Astrocyte (in vitro differentiated cells and primary cell): ENCODE data around the gene NPHP4. TPM values are rescaled to one million over a fixed set of nuclear protein-coding genes. Genes with fewer than 3 reads are reported as not detected.

Experiments
- DNase-seq: peaks from one replicate; pipeline ENCODE4 v3.0.0-alpha.2; 2010; ENCODE audit warnings: low read depth
- FAIRE-seq: peaks from 2 replicates; lab custom pipeline; 2011; peaks lifted over from hg19 to GRCh38; lab: Jason Lieb, UNC
- H2AFZ ChIP-seq: 2 replicates; pipeline ENCODE4 v1.6.0; 2012; ENCODE audit warnings: low read depth, low read length, inconsistent platforms
- H3K27ac ChIP-seq: 2 replicates; pipeline ENCODE4 v1.5.1; 2011; ENCODE audit warnings: low read depth, low read length, inconsistent platforms
- H3K27me3 ChIP-seq: 2 replicates; pipeline ENCODE4 v1.6.0; 2011; ENCODE audit warnings: low read length, inconsistent platforms; ENCODE audit not compliant: insufficient read depth
- H3K36me3 ChIP-seq: 2 replicates; pipeline ENCODE4 v1.5.1; 2011; ENCODE audit warnings: low read length, inconsistent platforms; ENCODE audit not compliant: insufficient read depth
- H3K4me1 ChIP-seq: 2 replicates; pipeline ENCODE4 v1.5.1; 2011; ENCODE audit warnings: low read length, inconsistent platforms; ENCODE audit not compliant: insufficient read depth
- H3K4me2 ChIP-seq: 2 replicates; pipeline ENCODE4 v1.6.0; 2012; ENCODE audit warnings: low read length, inconsistent platforms
- H3K4me3 ChIP-seq: 2 replicates; pipeline ENCODE4 v1.5.1; 2011; ENCODE audit warnings: low read depth, mild to moderate bottlenecking, low read length, inconsistent platforms; ENCODE audit not compliant: insufficient read depth
- H3K79me2 ChIP-seq: 2 replicates; pipeline ENCODE4 v1.6.0; 2012; ENCODE audit warnings: mild to moderate bottlenecking, low read length, inconsistent platforms; ENCODE audit not compliant: insufficient read depth
- H3K9ac ChIP-seq: 2 replicates; pipeline ENCODE4 v1.6.0; 2012; ENCODE audit warnings: mild to moderate bottlenecking, low read length, inconsistent platforms
- H3K9me3 ChIP-seq: 2 replicates; pipeline ENCODE4 v1.5.1; 2012; ENCODE audit warnings: low read depth, mild to moderate bottlenecking, low read length, inconsistent platforms; ENCODE audit not compliant: insufficient read depth
- H4K20me1 ChIP-seq: 2 replicates; pipeline ENCODE4 v1.6.0; 2012; ENCODE audit warnings: low read length, inconsistent platforms; ENCODE audit not compliant: insufficient read depth
- H3K27ac Mint-ChIP-seq: one replicate; pipeline ENCODE4 v1.8.0; 2021; ENCODE audit warnings: mild to moderate bottlenecking, mixed read lengths; ENCODE audit not compliant: unreplicated experiment
- H3K27me3 Mint-ChIP-seq: one replicate; pipeline ENCODE4 v1.8.0; 2021; ENCODE audit warnings: low read depth, mixed read lengths; ENCODE audit not compliant: unreplicated experiment
- H3K36me3 Mint-ChIP-seq: one replicate; pipeline ENCODE4 v1.8.0; 2021; ENCODE audit warnings: low read depth, mixed read lengths; ENCODE audit not compliant: unreplicated experiment
- H3K4me1 Mint-ChIP-seq: one replicate; pipeline ENCODE4 v1.8.0; 2021; ENCODE audit warnings: low read depth, mixed read lengths; ENCODE audit not compliant: unreplicated experiment
- H3K4me3 Mint-ChIP-seq: one replicate; pipeline ENCODE4 v1.8.0; 2021; ENCODE audit warnings: mild to moderate bottlenecking, moderate library complexity, mixed read lengths; ENCODE audit not compliant: unreplicated experiment
- H3K9me3 Mint-ChIP-seq: one replicate; pipeline ENCODE4 v1.8.0; 2021; ENCODE audit warnings: mild to moderate bottlenecking, mixed read lengths; ENCODE audit not compliant: unreplicated experiment
- CTCF ChIP-seq: IDR thresholded peaks from 2 replicates; pipeline ENCODE4 v1.5.1; 2011; ENCODE audit warnings: low read depth, mild to moderate bottlenecking, inconsistent platforms, low read length, moderate library complexity; ENCODE audit not compliant: insufficient read depth
- EZH2 ChIP-seq: IDR thresholded peaks from 2 replicates; pipeline ENCODE4 v1.6.1; 2012; ENCODE audit warnings: mild to moderate bottlenecking, low read length, inconsistent platforms; ENCODE audit not compliant: insufficient read depth
- total RNA-seq: library from RNA; stranded (reverse); gene quantifications from 2 replicates; pipeline ENCODE4 v1.2.1, GENCODE V29; 2021

The NPHP4 gene
- total RNA-seq, 1 donor from 2014 or later: 8.4 TPM

GRCh38 chr1:5868931-5869500 lies 123.2 kb downstream of the NPHP4 start:
- no peak overlapping the region for H3K27ac Mint-ChIP-seq
- FAIRE-seq (no peak), DNase-seq (no peak)
- TF ChIP-seq CTCF (no peak), EZH2 (no peak)
- no peaks in the 10 kb centered on the region for H3K79me2 ChIP-seq
- no peak overlapping the region for H3K9ac ChIP-seq
- no peaks in the 10 kb centered on the region for H3K36me3 ChIP-seq
- no peaks in the 10 kb centered on the region for H3K27me3 ChIP-seq
- H3K36me3 Mint-ChIP-seq: peaks cover 9% of the 10 kb centered on the region
- H3K4me3 ChIP-seq: no peak overlapping the region
- no peak overlapping the region for H2AFZ ChIP-seq
- H3K4me1 ChIP-seq: no peaks in the 10 kb centered on the region
- H3K4me2 ChIP-seq: no peak overlapping the region
- H3K27me3 Mint-ChIP-seq: no peaks in the 10 kb centered on the region
- H3K4me3 Mint-ChIP-seq: no peak overlapping the region
- peaks cover 9% of the 10 kb centered on the region for H4K20me1 ChIP-seq
- H3K9me3 Mint-ChIP-seq: no peaks in the 10 kb centered on the region
- no peak overlapping the region for H3K27ac ChIP-seq
- peaks cover 6% of the 10 kb centered on the region for H3K9me3 ChIP-seq
- no peaks in the 10 kb centered on the region for H3K4me1 Mint-ChIP-seq

- TF ChIP-seq EZH2 (no peak), CTCF (no peak)
- DNase-seq: no peak
- H3K79me2 ChIP-seq: no peaks in the 10 kb centered on the region
- H3K4me1 ChIP-seq: no peaks in the 10 kb centered on the region
- H2AFZ ChIP-seq: no peak overlapping the region
- Mint-ChIP-seq H3K27ac (no peak overlapping the region), H3K4me3 (no peak overlapping the region), H3K4me1 (no peaks in the 10 kb centered on the region), H3K27me3 (no peaks in the 10 kb centered on the region), H3K9me3 (no peaks in the 10 kb centered on the region), H3K36me3 (peaks cover 6% of the 10 kb centered on the region)
- no peak overlapping the region for H3K4me3 ChIP-seq
- no peak overlapping the region for H3K27ac ChIP-seq
- H3K4me2 ChIP-seq: no peak overlapping the region
- FAIRE-seq: no peak
- no peaks in the 10 kb centered on the region for H3K27me3 ChIP-seq
- peaks cover 6% of the 10 kb centered on the region for H3K9me3 ChIP-seq
- H3K36me3 ChIP-seq: no peaks in the 10 kb centered on the region
- no peak overlapping the region for H3K9ac ChIP-seq
- H4K20me1 ChIP-seq: peaks cover 9% of the 10 kb centered on the region
Measured at GRCh38 chr1:5865774-5866173, 126.5 kb downstream of the NPHP4 start.

GRCh38 chr1:5865056-5865455 lies 127.2 kb downstream of the NPHP4 start:
- no peaks in the 10 kb centered on the region for H3K36me3 ChIP-seq
- H3K27ac ChIP-seq: no peak overlapping the region
- no peak overlapping the region for H3K4me3 ChIP-seq
- peaks cover 6% of the 10 kb centered on the region for H3K9me3 ChIP-seq
- no peaks in the 10 kb centered on the region for H3K27me3 Mint-ChIP-seq
- no peak overlapping the region for H2AFZ ChIP-seq
- peaks cover 7% of the 10 kb centered on the region for H3K36me3 Mint-ChIP-seq
- no peaks in the 10 kb centered on the region for H3K79me2 ChIP-seq
- TF ChIP-seq EZH2: no peak
- TF ChIP-seq CTCF: no peak
- no peaks in the 10 kb centered on the region for H3K4me1 ChIP-seq
- H3K27me3 ChIP-seq: no peaks in the 10 kb centered on the region
- DNase-seq (no peak), FAIRE-seq (no peak)
- no peak overlapping the region for H3K4me3 Mint-ChIP-seq
- peaks cover 9% of the 10 kb centered on the region for H4K20me1 ChIP-seq
- no peak overlapping the region for H3K4me2 ChIP-seq
- no peak overlapping the region for H3K27ac Mint-ChIP-seq
- H3K9ac ChIP-seq: no peak overlapping the region
- no peaks in the 10 kb centered on the region for H3K4me1 Mint-ChIP-seq
- no peaks in the 10 kb centered on the region for H3K9me3 Mint-ChIP-seq
